Hematopoietic multipotent progenitor cell treated with erythropoietin and hydrocortisone succinate and interleukin-3 and kit ligand, for 6 days (in vitro differentiated cells): ENCODE data around the gene TUBA3D.
"Not testable (repeated sequence)": the region's sequence is repeated elsewhere in the genome, so short reads cannot be mapped to it uniquely, and the experiment has no call there.

ENCODE experiments used
- DNase-seq: peaks from one replicate; pipeline ENCODE4 v3.0.0-alpha.2; 2015

Gene TUBA3D

DNA sequence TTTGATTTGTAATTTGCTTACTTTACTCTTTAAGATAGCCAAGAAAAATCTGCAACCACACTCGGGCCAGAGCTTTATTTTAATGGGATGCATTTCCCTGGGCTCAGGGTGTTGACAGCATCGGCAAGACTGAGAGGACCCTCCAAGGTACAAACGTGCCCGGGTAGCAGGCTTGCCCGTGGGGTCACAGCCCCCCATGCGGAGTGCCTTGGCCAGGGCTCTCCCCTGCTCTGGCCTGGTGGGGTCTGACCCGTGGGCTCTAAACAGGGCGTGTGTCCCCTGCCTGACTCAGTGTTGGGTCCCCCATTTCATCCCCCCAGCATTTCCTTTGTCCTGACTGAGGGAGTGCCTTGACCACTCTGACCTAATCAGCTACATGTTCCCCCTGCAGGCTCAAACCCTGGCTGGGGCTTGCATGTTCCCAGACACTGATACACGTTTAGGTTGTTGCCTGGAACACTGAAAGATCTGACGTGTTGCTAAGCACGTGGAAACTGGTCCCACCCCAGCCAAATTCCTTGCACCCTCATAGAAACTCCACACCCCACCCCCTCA is 9.1 kb downstream of the TUBA3D start:
- not testable (repeated sequence) for DNase-seq

DNA sequence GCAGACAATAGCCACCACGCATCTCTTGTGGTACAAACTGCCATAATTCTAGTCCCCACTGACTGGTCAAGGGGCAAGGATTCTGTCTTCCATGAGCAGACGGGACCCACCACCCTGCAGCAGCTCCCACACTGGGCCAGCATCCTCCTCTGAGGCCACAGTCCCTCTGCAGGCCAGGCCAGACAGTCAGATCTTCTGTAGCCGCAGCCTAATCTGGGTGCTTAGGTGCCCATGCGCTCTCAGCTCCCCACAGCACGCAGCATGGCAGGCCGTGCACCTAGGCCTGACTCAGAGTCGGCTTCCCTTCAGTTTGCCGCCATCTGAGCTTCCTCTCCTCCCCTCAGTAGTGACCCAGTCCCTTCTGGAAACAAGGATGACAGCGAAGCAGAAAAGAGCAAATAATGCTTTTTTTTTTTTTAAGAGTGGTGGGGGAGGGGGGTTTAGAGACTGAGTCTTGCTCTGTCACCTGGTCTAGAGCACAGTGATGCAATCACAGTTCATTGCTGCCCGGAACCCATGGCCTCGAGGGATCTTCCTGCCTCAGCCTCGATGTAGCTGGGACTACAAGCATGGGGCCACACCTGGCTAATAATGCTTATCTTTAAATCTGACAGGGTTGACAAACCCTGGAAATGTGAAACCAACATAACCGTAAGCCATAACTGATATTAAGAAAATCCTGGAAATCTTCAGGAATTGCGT is 10.4 kb downstream of the TUBA3D start:
- not testable (repeated sequence) for DNase-seq

DNA sequence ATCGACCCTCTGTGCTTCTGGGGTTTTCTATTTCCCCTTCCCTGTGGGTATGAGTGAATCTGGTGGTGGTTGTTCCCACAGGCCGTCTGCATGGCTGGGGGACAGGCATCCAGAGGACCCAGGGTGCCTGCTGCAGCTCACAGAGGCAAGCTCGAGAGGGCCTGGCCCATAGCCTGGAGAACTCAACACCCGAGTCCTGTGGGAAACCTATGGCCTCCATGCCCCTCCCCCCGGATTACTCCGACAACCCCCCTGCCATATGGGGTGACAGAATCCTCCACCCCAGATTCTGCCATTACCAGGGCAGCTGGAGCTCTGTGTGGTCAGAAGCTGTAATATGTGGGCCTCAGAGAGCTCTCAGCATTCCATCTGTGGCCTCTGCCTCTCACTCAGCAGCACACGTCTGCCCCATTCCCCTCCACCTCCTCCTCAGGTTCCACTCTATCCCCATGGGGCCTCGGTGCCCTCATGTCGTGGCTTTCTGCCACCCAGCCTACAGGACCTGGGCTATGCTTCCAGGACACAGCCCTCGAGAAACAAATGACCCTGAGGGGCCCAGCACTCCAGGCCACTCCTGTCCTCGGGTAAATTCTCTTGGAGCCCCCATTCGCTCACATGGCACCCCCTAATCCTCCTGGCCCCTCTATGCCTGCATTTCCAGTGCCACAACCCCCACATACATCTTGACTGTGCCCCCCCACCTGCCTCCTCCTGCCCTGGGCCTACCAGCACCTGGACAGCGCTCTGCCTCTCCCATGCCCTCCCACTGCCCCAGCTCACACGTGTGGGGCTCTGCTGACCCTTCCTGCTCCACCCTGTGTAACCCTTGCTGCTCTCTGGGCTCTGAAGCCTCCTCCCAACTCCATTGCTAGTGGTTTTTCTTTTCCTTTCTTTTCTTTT is 12.6 kb downstream of the TUBA3D start:
- no peak for DNase-seq

DNA sequence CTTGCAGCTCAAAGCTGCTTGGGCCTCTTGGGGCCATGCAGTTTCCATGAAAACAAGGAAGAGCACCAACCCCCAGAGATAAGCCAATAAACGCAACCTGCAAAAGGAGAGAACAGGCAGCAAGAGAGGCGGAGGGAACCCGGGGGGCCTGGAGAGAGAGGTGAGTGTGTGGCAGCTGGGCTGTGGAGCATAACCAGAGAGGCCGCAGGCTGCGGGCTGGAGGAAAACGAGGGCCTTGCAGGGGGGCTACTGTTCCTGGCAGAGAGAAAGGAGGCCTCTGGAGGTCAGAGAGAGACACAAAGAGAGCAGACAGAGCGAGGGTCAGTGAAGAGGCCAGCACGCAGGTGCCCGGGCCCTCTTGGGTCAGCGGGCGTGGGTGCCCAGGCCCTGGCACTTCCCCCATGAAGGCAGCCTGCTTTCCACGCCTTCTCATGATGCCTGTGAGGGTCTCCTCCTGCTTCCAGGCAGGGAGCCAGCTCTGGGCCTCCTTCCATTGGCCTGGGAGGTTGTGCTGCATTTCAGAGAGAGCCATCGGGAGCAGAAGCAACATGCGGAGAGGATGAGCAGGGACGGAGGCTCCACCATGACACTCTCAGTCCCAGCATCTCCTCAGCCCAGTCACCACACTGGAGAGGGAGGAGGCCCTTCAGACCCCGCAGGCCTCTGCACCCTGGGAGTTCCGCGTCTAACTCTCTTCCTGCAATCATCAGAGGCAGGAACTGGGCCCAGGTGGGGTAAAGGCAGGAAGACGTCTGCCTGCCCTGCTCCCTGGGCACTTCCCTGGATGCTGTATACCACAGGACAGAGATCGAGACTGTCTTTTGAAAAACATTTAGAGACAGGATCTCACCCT is 14.9 kb downstream of the TUBA3D start:
- peak; percentile 46 for DNase-seq

DNA sequence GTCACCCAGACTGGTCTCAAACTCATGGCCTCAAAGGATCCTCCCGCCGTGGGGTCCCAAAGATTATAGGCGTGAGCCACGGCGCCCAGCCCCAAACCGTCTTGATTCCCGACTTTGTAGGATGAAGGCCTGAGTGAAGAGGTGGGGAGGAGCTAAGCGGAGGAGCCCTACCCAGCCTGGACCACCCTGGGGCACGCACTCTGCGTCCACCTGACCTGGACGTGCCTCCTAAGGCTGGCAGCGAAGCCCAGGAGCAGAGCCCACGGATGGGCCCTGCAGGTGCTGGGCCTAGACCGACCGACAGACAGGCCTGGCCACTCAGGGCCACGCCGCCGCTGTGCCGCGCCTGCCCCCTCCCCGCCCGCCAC is 15.5 kb downstream of the TUBA3D start:
- peak; percentile 37 for DNase-seq

DNA sequence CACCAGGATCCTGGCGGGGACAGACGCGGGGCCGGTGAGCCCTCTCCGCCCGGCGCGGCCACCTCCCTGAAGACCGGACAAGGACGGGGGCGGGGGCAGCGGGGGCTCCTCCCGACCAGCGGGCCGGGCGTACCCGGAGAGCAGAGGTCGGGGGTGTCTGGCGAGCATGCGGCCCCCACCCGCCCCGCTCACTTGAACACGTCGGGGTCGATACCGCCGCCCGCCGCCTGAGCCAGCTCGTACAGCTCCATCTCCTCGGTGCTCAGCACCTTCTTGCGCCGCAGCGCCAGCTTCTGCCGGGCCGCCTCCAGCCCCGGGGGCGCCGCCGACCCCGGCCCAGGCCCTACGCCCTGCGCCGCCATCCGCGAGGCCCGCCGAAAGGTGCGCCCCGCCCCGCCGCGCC is 16.1 kb downstream of the TUBA3D start, which contains the start of gene MZT2A:
MZT2A (minus strand) TSS at position 383 of the 403 bp plus-strand sequence; CDS start at position 362, 21 bp downstream.
- peak; percentile 15 for DNase-seq

DNA sequence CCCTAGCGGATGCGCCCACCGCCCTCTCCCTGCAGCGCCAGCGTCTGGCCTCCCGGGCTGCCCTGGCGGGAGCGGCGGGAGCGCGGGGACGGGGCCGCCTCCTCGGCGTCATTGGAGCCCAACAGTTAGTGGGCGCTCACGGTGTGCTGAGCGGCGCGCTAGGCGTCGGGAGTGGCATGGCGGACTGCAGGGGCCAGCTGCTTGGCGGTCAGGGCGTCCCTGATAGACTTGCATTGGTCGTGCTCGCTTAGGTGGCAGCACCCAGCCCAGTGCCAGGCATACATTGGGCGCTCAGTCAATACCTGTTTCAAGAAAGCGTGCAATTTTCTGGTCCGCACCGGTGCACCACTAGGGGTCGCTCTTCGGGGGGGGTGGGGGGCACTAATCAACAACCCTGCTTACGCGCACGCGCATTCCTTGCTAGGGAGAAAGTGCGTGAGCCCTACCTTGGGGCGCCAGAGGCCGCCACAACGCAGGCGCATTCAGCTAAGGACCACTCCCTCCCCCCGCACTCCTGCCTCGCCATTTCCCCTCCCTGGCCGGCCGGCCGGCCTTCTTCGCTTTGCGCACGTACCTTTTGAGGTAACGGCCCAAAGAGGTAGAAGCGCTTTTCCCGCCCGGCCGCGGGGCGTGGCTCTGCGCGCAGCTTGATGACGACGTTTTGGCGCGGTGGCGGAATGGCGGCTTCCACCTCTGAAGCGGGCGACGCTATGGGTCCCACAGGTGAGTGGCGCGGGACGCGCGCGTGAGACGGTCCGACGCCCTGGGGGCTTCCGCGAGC is 16.7 kb downstream of the TUBA3D start:
- DNase-seq: peak; percentile 98

DNA sequence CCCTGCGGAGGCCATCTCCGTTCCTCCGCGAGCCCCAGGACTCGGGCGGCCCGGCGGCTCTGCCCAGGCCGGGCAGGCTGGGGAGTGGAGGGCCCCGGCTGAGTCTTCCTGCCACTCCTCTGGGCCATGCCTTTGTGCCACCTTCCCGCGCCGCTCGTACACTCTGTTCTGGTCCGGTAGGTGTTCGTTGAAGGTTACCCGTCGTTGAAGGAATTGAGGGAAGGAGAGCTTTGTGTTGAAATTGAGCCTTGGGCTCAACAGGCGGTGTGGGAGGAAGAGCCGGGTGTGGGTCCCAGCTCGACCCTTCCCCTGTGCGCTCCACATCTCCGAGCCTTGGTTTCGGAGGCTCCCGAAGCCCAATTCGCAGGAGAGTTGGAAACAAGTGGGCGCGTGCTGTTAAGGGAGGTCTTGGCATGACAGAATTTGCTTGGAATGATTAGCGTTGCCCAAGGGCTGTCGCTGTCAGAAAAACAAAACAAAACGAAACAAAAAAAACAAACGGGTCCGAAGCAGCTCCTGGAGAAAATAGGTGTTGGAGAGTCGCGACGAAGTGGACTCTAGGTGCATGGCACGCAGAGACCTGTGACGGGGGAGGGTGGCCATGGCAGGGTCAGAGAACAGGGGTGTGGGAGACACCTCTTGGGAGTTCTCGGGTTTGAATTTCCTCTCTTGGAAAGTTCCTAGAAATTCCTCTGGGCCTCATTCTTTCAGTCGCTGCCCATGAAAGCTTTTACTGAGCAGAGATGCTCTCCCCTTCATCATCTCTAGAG is 17.5 kb downstream of the TUBA3D start:
- DNase-seq: peak; percentile 25

DNA sequence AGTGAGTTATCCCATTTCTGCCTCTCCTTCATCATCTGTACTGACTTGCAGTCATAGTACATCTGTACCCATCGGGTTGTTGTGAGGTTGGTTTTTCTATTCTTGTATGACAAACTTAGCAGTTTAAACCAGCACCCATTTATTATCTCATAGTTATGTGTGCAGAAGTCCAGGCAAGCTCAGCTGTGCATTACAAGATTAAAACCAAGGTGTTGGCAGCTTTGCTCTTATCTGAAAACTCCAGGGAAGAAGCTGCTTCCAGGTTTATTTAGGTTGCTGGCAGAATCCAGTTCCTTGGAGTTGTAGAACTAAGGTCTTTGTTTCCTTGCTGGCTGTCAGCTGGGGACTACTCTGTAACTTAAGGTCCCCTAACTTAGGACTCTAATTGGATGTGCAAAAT is 19.6 kb downstream of the TUBA3D start:
- peak; percentile 54 for DNase-seq

DNA sequence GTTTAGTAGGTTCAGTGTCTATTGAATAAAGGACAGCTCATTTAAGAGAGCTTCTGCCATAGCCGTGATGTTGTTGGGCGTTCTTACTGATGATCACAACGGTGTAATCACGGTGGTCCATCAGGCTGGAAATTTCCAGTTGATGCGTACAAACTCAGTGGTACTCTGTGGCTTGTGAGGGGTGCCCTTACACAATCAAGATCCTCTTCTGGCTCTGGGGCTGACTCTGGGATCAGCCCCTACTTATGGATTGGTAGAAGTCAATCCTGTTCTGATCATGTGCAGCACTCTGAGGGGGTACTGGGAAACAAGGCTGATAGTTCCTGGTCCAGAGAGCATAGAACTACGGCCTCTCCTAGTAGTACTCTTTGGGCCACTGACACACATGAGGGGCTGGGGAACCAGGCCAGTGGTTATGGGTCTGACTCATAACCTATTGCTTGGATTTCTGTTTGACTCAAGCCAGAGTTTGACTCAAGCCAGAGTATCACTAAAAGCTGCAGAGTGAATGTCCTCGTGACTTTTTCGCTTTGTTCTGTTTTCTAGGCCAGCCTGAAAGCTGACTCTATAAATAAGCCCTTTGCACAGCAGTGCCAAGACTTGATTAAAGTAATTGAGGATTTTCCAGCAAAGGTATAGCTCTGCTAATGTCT is 22.5 kb downstream of the TUBA3D start:
- DNase-seq: not testable (repeated sequence)

DNA sequence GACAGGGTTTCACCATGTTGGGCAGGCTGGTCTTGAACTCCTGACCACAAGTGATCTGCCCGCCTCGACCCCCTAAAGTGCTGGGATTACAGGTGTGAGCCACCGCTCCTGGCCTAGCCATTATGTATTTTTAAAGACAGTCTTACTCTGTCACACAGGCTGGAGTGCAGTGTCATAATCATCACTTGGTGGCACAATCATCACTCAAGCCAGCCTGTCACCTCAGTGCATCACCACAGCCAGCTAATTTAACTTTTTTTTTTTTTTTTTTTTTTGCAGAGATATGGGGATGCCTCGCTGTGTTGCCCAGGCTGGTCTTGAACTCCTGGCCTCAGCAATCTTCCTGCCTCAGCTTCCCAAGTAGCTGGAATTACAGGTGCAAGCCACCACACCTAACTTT is 27.7 kb downstream of the TUBA3D start:
- DNase-seq: not testable (repeated sequence)

DNA sequence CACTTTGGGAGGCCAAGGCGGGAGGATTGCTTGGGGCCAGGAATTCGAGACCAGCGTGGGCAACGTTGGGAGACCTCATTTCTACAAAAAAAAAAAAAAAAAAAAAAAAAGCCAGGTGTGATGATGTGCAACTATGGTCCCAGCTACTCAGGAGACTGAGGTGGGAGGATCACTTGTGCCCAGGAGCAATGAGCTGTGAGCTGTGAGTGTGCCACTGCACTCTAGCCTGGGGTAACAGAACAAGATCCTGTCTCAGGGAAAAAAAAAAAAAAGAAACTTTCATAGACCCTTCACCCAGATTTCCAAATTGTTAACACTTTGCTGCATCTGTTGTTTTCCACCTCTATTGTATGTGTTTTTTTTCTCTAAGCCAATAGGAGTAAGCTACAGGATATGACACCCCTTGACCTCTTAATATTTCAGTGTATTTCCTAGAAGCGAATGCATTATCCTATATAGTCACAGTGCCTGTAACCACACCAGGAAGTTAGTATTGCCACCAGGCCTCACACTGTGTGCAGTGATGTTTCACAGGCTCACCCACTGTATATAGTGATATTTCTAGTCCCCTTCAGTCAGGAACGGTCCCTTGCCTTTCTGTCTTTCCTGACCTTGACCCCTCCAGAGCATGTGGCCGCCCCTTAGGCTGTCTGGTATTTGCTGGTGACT is 28.3 kb downstream of the TUBA3D start:
- DNase-seq: not testable (repeated sequence)

DNA sequence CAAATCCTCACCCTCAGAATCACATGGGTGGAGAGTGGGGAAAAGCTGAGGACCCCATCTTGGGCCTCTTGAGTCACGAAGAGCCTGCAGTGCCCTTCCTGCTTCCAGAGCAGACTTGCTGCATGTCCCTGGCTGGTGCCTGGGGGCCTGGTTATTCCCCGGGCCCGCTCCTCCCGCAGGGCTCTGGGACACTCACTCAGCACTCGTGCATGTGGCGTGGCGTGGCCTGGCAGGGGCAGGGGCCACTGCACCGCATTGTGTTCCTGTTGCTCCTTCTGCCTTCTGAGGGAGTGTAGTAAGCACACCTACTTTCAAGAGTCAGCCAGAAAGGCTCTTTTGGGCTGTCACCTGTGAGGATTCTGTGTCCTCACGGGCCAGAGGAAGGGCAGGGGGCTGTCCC is 33.7 kb downstream of the TUBA3D start:
- no peak for DNase-seq

DNA sequence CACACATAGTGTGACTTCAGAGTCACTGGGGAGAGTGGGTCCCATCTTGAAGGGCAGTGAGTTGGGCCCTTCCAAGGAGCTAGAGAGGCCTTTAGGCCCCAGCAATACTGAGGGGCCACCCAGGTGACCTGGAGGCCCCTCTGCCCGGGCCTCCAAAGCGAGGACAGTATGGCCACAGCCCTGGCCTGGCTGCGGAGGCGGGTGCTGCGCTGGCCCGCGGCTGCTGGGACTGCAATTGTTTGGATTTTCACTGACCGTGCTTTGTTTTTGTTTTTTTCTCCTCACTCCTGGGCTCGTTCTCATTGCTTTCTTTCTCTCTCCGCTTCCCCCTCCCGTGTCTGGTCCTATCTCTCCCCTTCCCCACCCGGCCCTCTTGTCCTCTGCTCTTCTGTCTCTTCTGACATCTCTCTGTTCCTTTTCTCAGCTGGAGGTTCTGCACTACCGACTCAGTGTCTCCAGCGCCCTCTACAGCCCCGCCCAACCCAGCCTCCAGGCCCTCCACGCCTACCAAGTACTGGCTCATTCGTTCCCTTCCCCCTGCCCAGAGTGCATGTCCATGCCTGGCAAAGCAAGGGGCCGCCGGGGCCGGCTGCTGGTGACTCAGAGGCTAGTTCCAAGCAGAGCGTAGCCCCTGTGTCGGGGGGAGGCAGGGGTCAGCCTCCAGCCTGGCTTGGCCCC is 35.5 kb downstream of the TUBA3D start:
- DNase-seq: not testable (repeated sequence)

DNA sequence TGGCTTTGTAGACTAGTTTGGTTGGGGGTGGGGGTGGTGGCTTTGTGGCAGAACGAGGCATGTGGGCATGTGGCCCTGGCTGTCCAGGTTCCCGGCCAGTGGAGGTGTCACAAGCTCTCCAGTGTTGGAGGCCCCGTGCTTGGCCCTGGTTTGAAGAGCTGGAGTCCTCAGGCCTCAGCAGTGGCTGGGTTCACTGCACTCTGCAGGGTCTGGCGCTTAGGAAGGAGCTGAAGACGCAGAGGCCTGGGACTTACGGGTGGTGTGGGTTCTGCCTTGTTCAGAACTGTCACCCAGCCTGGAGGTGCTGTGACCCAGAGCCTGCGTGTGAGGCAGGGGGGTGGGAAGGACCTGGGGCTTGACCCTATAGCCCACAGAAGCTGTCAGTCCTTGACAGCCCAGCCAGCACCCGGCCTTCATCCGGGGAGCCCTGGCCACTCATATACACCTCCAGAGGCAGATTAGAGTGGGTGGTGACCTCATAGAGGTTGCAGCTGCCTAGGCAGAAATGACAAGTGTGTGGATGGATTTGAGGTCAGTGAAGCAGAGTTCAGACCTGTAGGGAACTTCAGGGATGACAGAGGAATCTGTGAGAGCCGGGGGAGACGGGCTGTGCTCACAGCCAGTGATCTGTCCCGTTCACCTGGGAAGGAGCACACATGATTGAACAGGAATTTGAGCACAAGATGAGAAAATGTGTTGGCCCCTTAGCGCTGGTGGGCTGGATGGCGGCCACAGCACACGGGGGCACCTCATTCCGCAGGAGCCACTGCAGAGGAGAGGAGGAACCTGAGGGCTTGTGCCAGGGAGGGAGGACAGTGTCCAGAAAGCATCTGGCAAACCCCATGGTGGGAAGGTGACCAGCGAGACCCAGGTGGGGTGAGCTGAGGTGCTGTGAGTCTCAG is 36.3 kb downstream of the TUBA3D start:
- DNase-seq: not testable (repeated sequence)

DNA sequence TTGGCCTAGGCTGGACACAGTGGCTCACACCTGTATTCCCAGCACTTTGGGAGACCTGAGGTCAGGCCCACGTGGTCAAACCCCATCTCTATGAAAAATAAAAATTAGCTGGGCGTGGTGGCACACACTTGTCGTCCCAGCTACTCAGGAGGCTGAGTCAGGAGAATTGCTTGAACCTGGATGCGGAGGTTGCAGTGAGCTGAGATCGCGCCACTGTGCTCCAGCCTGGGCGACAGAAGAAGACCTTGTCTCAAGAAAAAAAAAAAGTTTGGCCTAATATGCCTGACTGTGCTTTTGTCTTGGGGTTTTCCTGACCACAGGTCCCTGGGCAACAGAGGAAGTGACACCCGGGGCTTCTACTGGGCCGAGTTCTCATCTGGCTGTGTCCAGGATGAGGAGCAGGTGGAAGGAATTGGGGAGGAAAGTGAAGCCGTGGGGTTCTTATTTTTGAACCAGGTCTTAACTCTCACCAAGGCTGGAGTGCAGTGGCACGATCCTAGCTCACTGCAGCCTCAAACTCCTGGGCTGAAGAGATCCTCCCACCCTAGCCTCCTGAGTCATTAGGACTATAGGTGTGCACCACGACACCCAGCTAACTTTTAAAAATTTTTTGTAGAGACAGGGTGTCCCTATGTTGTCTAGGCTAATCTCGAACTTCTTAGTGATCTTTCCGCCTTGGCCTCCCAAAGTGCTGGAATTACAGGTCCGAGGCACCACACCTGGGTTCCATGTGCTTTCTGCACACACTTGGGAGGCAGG is 38.7 kb downstream of the TUBA3D start:
- not testable (repeated sequence) for DNase-seq

DNA sequence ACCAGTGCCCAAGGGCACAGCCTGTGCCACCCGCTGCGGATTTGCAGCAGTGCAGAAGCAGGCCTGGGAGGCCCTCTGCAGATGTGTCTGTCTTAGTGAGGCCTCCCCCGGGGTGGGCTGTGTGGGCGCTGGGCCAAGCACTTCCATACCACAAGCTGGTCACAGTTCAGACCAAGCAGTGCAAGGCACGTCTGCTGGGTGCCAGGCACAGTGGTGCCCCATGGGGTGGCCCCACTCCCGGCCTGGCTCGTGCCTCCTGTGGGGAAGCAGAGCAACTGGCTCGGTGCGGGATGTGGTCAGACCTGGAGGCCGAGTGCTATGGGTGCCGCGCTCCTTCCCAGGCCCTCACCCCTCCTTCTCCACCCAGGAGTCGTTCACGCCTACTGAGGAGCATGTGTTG is 39.3 kb downstream of the TUBA3D start:
- not testable (repeated sequence) for DNase-seq
